TTC549 (cell line): ENCODE data around the gene FASTKD3.

Experiments
- FAIRE-seq: peaks from 2 replicates; lab custom pipeline; 2012; peaks lifted over from hg19 to GRCh38; lab: Jason Lieb, UNC

Gene FASTKD3

DNA sequence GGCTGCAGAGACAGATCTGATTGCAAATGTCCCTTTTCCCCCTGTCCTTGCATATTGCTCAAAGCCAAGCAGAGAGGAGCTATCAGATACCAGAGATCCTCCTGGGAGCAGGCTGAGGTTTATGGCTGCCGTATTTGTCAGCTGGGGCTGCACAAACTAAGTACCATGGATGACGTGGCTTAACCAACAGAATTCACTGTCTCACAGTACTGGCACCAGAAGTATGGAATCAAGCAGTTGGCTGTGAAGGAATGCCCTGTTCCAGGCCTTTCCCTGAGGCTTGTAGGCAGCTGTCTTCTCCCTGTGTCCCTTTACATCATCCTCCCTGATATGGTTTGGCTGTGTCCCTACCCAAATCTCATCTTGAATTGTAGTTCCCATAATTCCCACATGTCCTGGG, 20.5 kb downstream of the FASTKD3 start:
- no peak for FAIRE-seq

GRCh38 chr5:7846327-7846726, 22.5 kb downstream of the FASTKD3 start:
- no peak for FAIRE-seq

DNA sequence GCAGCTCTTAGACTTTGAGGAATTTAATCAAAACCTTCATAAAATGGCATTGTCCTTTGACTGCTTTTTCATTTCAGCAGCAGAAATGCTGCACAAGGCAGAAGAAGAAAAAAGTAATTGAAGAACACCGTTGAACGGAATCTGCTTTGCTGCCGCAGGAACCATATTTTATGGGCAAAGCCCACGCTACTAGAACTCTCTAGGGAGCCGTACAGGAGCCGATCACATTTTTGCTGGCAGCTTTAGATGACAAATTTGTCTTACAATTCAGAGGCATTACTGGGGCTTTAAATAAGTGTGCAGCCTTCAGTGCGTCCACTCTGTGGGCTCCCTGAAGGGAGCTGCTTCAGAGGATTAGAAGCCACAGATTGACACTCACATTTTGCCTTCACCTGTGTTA, 23.3 kb downstream of the FASTKD3 start:
- no peak for FAIRE-seq

GRCh38 chr5:7844901-7845300, 23.9 kb downstream of the FASTKD3 start:
- FAIRE-seq, result no peak

DNA sequence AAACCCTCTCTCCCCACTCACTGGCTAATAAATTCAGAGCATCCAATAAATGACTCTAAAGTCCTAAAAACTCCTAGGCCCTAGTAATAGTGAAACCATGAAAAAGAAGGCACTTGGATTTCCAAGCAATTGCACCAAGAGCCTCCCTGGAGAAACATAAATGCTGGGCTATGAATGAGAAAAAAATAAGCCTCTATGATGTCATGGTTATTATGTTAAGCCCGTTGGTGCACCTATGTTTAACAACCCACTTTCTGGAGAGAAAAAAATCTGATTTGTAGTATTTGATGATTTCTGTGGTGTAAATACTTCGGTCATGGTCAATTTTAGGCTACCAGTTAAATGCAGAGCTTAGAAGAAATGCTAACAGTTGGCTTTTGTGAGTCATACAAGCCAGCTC, 26.3 kb downstream of the FASTKD3 start:
- FAIRE-seq, result no peak

- FAIRE-seq, result no peak
Observed at GRCh38 chr5:7837403-7837802, 31.4 kb downstream of the FASTKD3 start.

DNA sequence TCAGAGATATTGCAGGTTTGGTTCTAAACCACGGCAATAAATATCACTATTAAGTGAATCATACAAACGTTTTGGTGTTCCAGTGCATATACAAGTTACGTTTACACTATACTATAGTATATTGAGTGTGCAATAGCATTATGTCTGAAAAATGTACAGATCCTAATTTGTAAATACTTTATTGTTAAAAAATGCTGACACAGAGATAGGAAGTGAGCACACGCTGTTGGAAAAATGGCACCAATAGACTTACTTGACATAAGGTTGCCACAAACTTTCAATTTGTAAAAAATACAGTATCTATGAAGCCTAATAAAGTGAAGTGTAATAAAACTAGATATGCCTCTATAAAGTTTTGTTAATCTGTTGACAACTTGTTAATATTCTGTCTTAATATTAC, 33.8 kb downstream of the FASTKD3 start:
- no peak for FAIRE-seq

GRCh38 chr5:7828269-7828668, 40.6 kb downstream of the FASTKD3 start:
- no peak for FAIRE-seq

GRCh38 chr5:7827610-7828009, 41.2 kb downstream of the FASTKD3 start:
- FAIRE-seq, result no peak

DNA sequence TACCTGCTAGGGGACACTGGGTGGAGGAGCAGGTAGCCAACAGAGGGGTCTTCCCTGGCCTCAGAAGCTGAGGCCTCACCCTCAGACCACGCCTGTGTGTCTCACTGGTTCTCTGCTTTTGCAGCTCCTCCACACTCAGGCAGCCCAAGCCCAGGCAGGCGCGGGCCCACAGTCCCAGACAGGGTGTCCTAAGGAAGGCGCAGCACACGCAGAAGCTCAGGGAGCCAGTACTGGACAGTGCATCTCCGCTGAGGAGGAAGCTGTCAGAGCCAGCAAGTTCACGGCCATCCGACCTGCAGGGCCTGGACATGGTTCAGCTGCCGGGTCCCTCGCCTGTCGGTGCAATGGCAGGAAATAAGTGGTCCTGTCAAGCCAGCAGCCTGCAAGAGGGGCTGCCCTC, 43.2 kb downstream of the FASTKD3 start:
- no peak for FAIRE-seq

DNA sequence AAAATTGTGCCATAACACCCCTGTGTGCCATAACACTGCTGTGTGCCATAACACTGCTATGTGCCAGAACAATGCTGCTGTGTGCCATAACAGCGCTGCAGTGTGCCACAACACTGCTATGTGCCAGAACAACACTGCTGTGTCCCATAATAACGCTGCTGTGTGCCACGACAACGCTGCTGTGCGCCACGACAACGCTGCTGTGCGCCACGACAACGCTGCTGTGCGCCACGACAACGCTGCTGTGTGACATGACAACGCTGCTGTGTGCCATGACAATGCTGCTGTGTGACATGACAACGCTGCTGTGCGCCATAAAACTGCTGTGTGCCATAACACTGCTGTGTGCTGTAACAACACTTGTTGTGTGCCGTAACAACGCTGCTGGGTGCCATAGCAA, 43.8 kb downstream of the FASTKD3 start:
- no peak for FAIRE-seq

GRCh38 chr5:7823594-7823993, 45.2 kb downstream of the FASTKD3 start:
- FAIRE-seq, result no peak

- no peak for FAIRE-seq
Observed at GRCh38 chr5:7822449-7822848, 46.4 kb downstream of the FASTKD3 start.

- FAIRE-seq, result no peak
Observed at GRCh38 chr5:7816535-7816901, 52.3 kb downstream of the FASTKD3 start.

DNA sequence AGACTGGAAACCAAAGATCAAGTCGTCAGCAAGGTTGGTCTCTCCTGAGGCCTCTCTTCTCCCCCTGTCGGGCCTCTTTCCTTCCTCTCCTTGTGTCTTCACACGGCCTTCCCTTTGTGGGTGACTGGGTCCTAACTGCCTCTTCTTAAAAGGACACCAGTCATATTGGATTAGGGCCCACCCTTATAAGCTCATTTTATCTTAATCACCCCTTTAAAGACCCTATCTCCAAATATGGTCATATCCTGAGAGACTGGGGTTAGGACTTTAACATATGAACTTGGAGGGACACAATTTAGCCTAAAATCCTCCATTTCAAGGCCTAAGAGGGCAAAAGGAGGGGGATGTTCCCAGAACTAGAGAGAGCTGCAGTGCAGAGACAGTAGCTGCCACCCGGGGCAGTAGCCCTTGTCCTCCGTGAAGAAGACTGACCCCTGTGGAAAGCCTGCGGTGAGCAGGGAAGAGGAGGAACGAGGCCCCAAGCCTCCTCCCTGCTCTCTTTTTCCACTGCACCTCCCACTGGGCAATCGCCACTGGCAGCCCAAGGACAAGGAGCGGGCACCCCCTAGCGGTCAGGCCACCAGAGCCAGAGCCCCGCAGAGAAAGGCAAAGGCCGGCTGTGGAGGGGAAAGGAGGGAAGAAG, 52.8 kb downstream of the FASTKD3 start:
- FAIRE-seq, result no peak

DNA sequence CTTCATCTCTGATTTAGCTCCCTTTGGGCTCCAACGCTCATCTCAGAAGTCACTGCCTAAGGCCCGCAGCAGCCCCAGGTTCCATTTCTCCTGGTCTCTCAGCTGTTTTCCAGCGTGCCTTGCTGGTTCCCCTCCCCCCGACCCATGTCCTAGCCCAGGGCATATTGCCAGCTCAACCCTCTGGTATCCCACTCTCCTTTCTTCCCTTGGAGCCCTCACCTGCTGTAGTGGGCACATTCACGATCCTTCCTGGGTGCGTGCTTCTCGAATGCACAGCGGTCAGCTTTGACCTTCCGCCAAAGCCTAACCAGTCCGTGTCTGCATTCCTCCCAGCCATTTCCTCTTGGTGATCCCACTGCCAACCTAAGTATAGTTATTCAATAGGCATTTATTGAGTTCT, 54.0 kb downstream of the FASTKD3 start:
- no peak for FAIRE-seq

DNA sequence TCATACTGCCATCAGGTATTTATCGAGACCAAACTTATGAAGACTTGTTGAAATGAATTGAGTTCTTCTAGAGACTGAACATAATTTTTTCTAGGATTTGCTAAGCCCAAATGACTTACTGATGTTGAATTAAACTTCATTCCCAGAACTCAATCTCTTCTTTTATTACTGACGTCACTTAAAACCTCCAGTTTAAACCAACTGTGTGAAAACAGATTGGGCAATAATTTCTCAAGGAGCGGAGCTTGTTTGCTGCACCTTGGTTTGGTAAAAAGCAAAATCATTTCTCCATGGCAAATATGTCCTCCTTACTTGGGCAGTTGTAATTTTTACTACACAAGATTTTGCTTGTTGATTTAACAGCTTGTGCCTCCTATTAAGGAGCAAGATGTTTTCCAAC, 55.3 kb downstream of the FASTKD3 start:
- no peak for FAIRE-seq

- no peak for FAIRE-seq
Observed at GRCh38 chr5:7813007-7813406, 55.8 kb downstream of the FASTKD3 start.

DNA sequence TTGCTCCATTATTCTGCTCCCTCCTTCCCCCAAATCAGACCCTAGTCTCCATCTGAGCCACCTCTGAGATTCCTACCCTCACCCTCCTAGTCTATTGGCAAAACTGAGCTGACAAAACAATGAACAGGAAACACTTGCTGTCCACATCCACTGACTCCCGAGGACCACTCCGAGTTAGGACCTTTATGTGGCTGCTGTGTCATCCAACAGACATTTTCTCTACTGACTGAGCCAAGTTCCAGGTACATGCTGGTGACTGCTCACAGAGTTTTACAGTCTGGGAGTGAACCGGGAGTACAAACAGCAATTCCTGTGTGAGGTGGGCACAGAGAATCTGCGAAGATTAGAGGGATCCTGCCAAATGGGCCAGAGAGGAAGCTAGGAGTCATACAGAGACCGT, 57.1 kb downstream of the FASTKD3 start:
- no peak for FAIRE-seq
